NCI-H2171 treated with DMSO at 0.1 percent for 48 hours (cell line): ENCODE data around the gene CDK14.

Experiments used
- DNase-seq: peaks from one replicate; lab custom pipeline; 2025; lab: John Stamatoyannopoulos, UW

The CDK14 gene

GRCh38 chr7:90629297-90629918, 33.3 kb downstream of the CDK14 start:
- DNase-seq = peak; percentile 23

- no peak for DNase-seq
Measured at GRCh38 chr7:90631502-90631901, 35.4 kb downstream of the CDK14 start.

GRCh38 chr7:90639683-90640082, 43.6 kb downstream of the CDK14 start:
- DNase-seq = peak; percentile 28

GRCh38 chr7:90642978-90643377, 46.9 kb downstream of the CDK14 start:
- no peak for DNase-seq

GRCh38 chr7:90645784-90646183, 49.7 kb downstream of the CDK14 start:
- DNase-seq = no peak

GRCh38 chr7:90648107-90648506, 52.0 kb downstream of the CDK14 start:
- DNase-seq = no peak

GRCh38 chr7:90648834-90649233, 52.7 kb downstream of the CDK14 start:
- DNase-seq = no peak

GRCh38 chr7:90654718-90655427, 58.8 kb downstream of the CDK14 start:
- no peak for DNase-seq

GRCh38 chr7:90655566-90655965, 59.4 kb downstream of the CDK14 start:
- DNase-seq = no peak

GRCh38 chr7:90657481-90657880, 61.4 kb downstream of the CDK14 start:
- DNase-seq = no peak

- no peak for DNase-seq
Measured at GRCh38 chr7:90660100-90660499, 64.0 kb downstream of the CDK14 start.

GRCh38 chr7:90660819-90661218, 64.7 kb downstream of the CDK14 start:
- DNase-seq = no peak

- no peak for DNase-seq
Measured at GRCh38 chr7:90661290-90662151, 65.4 kb downstream of the CDK14 start.

GRCh38 chr7:90663176-90663575, 67.1 kb downstream of the CDK14 start:
- DNase-seq = no peak

- DNase-seq = no peak
Measured at GRCh38 chr7:90666186-90666585, 70.1 kb downstream of the CDK14 start.

- DNase-seq = no peak
Measured at GRCh38 chr7:90668992-90669391, 72.9 kb downstream of the CDK14 start.

- no peak for DNase-seq
Measured at GRCh38 chr7:90669492-90669891, 73.4 kb downstream of the CDK14 start.

GRCh38 chr7:90671571-90671970, 75.5 kb downstream of the CDK14 start:
- DNase-seq = no peak

GRCh38 chr7:90672210-90672609, 76.1 kb downstream of the CDK14 start:
- no peak for DNase-seq

GRCh38 chr7:90674625-90675024, 78.5 kb downstream of the CDK14 start:
- no peak for DNase-seq

- DNase-seq = no peak
Measured at GRCh38 chr7:90675982-90676381, 79.9 kb downstream of the CDK14 start.

GRCh38 chr7:90677486-90678404, 81.6 kb downstream of the CDK14 start:
- peak; percentile 19 for DNase-seq
